ENCODE results near the gene ERAP2.
"Not testable (repeated sequence)": the region's sequence is repeated elsewhere in the genome, so short reads cannot be mapped to it uniquely, and the experiment has no call there.

Gene ERAP2

GRCh38 chr5:96876292-96876850 is at the start of gene ERAP2:
TSS of gene ERAP2 (plus strand) at chr5:96876500. CDS start at chr5:96879686, 3,186 bp downstream.
- peak; percentile 32 for DNase-seq

- DNase-seq, result no peak
These were observed 47.0 kb upstream of the ERAP2 start for GRCh38 chr5:96829297-96829696.

- DNase-seq, result no peak
These were observed 42.3 kb upstream of the ERAP2 start for GRCh38 chr5:96834016-96834415.

GRCh38 chr5:96835791-96836191 is 40.5 kb upstream of the ERAP2 start:
- DNase-seq, result no peak

- no peak for DNase-seq
These were observed 39.5 kb upstream of the ERAP2 start for GRCh38 chr5:96836817-96837216.

- DNase-seq, result no peak
These were observed 39.0 kb upstream of the ERAP2 start for GRCh38 chr5:96837303-96837702.

GRCh38 chr5:96838201-96839070 is 37.9 kb upstream of the ERAP2 start:
- DNase-seq, result no peak

GRCh38 chr5:96839071-96839592 is 37.2 kb upstream of the ERAP2 start:
- DNase-seq, result no peak

- not testable (repeated sequence) for DNase-seq
These were observed 34.4 kb upstream of the ERAP2 start for GRCh38 chr5:96841931-96842330.

GRCh38 chr5:96843140-96843539 is 33.2 kb upstream of the ERAP2 start:
- no peak for DNase-seq

- DNase-seq, result no peak
These were observed 31.8 kb upstream of the ERAP2 start for GRCh38 chr5:96844481-96844990.

- DNase-seq, result no peak
These were observed 24.8 kb upstream of the ERAP2 start for GRCh38 chr5:96851312-96852062.

GRCh38 chr5:96852759-96853158 is 23.5 kb upstream of the ERAP2 start:
- DNase-seq, result no peak

- DNase-seq, result no peak
These were observed 22.2 kb upstream of the ERAP2 start for GRCh38 chr5:96854067-96854466.

- DNase-seq, result no peak
These were observed 21.0 kb upstream of the ERAP2 start for GRCh38 chr5:96855031-96855872.

GRCh38 chr5:96856371-96856770 is 19.9 kb upstream of the ERAP2 start:
- DNase-seq, result no peak

- DNase-seq, result no peak
These were observed 18.8 kb upstream of the ERAP2 start for GRCh38 chr5:96857454-96857853.

GRCh38 chr5:96857924-96858323 is 18.4 kb upstream of the ERAP2 start:
- no peak for DNase-seq

- DNase-seq, result no peak
These were observed 16.9 kb upstream of the ERAP2 start for GRCh38 chr5:96859375-96859774.

- no peak for DNase-seq
These were observed 15.2 kb upstream of the ERAP2 start for GRCh38 chr5:96861076-96861475.

GRCh38 chr5:96863114-96863513 is 13.2 kb upstream of the ERAP2 start:
- no peak for DNase-seq

GRCh38 chr5:96863949-96864584 is 12.2 kb upstream of the ERAP2 start:
- DNase-seq, result no peak
